K562 treated with DMSO at 1 percent for 12 hours (cell line): ENCODE data around the gene PDCL2. TPM values are rescaled to one million over a fixed set of nuclear protein-coding genes. Genes with fewer than 3 reads are reported as not detected.

Experiments used
- total RNA-seq: library from RNA; unstranded; fragments of 300-600 nt; gene quantifications from 2 replicates; pipeline ENCODE4 v1.2.3, GENCODE V29; 2022; ENCODE audit not compliant: insufficient read depth

The PDCL2 gene, protein sequence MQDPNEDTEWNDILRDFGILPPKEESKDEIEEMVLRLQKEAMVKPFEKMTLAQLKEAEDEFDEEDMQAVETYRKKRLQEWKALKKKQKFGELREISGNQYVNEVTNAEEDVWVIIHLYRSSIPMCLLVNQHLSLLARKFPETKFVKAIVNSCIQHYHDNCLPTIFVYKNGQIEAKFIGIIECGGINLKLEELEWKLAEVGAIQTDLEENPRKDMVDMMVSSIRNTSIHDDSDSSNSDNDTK
- total RNA-seq = not detected in 2 replicates

DNA sequence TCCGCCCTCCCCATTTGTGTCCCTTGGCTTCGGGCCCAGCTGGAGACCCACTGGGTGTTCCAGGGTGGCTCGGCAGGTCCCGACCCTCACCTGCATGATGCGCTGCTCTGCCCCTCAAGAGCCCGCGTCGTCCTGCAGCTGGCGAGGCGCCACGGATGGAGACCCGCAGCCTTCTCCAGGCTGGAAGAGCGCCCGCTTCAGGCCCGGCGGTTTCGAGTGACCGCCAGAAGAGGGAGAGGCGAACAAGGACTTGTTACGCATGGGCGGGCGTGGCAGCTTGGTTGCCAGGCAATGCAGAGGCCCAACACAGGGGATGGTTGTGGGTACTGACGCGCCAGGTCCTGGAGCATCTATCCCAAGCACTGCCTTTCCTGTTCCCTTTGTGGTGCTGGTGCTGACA lies at the start of gene PDCL2:
Gene PDCL2, minus strand, starts transcription at position 232 of the 400 bp plus-strand sequence. Its CDS starts 136 bp downstream, at position 96.

DNA sequence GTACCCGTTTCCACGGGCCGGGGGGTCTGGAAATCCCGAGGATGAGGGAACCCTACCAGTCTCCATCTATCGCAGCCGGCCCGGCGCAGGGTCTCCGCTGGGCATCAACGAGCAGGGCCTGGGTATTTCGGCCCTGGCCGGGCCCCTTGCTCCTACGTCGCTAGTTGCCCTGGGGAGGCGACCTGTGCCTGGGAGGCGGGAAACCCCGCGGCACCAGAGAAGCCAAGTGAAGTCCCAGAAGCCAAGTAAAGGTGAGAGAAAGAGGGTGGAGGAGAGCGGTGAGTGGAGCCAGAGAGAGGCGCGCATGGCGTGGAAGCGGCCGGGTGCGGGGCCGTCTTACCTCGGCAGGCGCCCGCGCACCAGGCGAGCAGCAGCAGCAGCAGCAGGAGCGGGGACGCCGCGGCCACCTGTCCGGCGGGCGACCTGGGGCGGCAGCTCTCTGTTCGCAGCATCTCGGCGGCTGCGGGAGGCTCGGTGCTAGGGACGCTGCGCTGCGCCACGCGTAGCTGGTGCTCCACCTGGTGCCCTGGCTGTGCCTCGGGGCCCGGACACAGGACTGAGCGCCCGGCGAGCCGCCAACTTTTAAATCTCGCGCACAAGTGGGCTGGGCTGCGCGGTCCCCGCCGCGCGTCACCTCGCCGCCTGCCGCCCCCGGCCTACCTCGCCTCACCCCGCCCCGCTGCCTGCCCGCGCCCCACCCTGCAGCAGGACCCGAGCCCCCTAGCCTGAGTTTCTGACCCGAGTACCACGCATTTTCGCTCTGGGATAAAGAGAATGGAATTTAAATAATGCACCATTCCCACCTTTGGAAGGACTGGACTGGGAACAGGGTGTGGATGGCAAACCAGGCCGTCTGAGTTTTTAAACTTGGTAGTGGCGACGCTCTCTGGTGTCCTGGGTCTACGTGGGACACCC lies 44.0 kb upstream of the PDCL2 start, which contains the start of gene NMU:
Gene NMU, minus strand, starts transcription at position 558 of the 915 bp plus-strand sequence. Its CDS starts 106 bp downstream, at position 452.

DNA sequence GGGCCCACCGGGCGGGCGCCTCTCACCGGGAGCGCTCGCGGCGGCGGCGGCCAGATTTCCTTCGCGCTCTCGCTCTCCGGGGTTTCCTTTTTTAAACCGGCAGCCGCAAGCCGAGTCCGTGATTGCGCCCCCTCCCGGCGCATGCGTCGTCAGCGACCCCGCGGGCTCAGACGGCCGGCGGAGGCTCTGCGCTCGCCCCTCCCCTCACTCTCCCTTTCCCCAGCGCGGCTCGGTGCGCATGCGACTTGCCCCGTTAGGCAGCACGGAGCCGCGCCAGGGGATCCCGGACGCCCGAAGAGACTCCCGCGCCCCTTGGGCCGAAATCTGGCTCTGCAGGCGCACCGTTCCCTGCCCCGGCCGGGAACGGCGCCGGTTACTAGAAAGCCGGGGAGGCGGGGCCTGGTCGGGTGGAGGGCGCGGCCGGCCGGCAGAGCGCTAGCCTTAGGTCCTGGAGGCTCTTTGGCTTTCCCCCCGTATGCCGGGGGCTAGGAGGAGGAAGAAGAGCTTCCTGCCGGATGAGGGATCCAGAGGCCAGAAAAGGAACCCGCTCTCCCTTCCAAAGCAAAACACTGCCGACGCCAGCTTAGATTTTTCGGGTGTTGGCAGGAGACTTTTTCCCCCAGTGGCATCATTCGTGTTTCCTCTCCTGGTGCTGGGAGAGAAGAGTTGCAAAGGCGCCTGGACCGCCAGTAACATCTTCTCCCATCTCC lies 45.1 kb downstream of the PDCL2 start, which contains the start of gene CLOCK:
Gene CLOCK, minus strand, starts transcription at position 154 of the 710 bp plus-strand sequence. CDS start 64,124 bp downstream, outside the sequence.

Other genes starting within 250 kb of the PDCL2 start
- gene SRD5A3, start 246.0 kb downstream of the PDCL2 start, total RNA-seq = 11.7 and 11.8 TPM in 2 replicates
- gene TMEM165, start 196.3 kb downstream of the PDCL2 start, total RNA-seq = 56.8 and 78.6 TPM in 2 replicates
- gene CLOCK, start 45.3 kb downstream of the PDCL2 start, total RNA-seq = 1.3 and 12.8 TPM in 2 replicates
- 387 and 412 TPM in 2 replicates for gene NMU, start 44.1 kb upstream of the PDCL2 start, total RNA-seq
- 1.5 and 3.2 TPM in 2 replicates for gene EXOC1L, start 227.5 kb upstream of the PDCL2 start, total RNA-seq